Panc1 (cell line): ENCODE data around the gene AKIRIN2. TPM values are rescaled to one million over a fixed set of nuclear protein-coding genes. Genes with fewer than 3 reads are reported as not detected.
"Not testable (repeated sequence)": the region's sequence is repeated elsewhere in the genome, so short reads cannot be mapped to it uniquely, and the experiment has no call there.

ENCODE experiments used
- ATAC-seq: fragments of 200-7000 bp; cut with Tn5 transposase; 2 replicates; pipeline ENCODE4 v1.9.1; 2020; ENCODE audit warnings: mild to moderate bottlenecking, moderate library complexity
- BruUV-seq: library from RNA; stranded (reverse); fragments of 400-500 nt; replicated peaks from 2 replicates; lab custom pipeline; 2021; lab: Mats Ljungman, UMichigan
- CTCF ChIA-PET: fragments of 300-600 bp; sonication (Branson Sonifier 250); formaldehyde crosslinking; loops from one replicate; lab custom pipeline; 2022; ENCODE audit warnings: antibody characterized with exemption; lab: Charles Lee
- POLR2A ChIA-PET: fragments of 300-600 bp; sonication (Branson Sonifier 250); formaldehyde crosslinking; loops from one replicate; lab custom pipeline; 2022; ENCODE audit warnings: antibody characterized with exemption; lab: Charles Lee
- DNase-seq: peaks from one replicate; pipeline ENCODE4 v3.0.0-alpha.2; 2010; ENCODE audit warnings: low read depth, low spot score
- H3K27ac ChIP-seq: 2 replicates; pipeline ENCODE4 v1.5.1; 2011; ENCODE audit warnings: mild to moderate bottlenecking, low read length, inconsistent platforms
- H3K27me3 ChIP-seq: fragments of 200-500 bp; sonication (Bioruptor generic); 2 replicates; pipeline ENCODE4 v1.6.0; 2014; ENCODE audit warnings: low read length, inconsistent platforms; ENCODE audit not compliant: control insufficient read depth, insufficient read depth
- H3K36me3 ChIP-seq: fragments of 200-500 bp; sonication (Bioruptor generic); 2 replicates; pipeline ENCODE4 v1.5.1; 2014; ENCODE audit warnings: inconsistent platforms, mild to moderate bottlenecking, low read length, moderate library complexity; ENCODE audit not compliant: control insufficient read depth, insufficient read depth
- H3K4me1 ChIP-seq: 2 replicates; pipeline ENCODE4 v1.5.1; 2011; ENCODE audit warnings: inconsistent platforms, mild to moderate bottlenecking, low read length, moderate library complexity; ENCODE audit not compliant: control insufficient read depth, insufficient read depth
- H3K4me3 ChIP-seq, 2 experiments: 2 replicates each; pipeline ENCODE4 v1.5.1; 2011 to 2012; ENCODE audit warnings: low read depth in 2 of 2, low read length in 2 of 2, mild to moderate bottlenecking in 2 of 2, inconsistent platforms in 1 of 2, moderate library complexity in 1 of 2
- H3K9me3 ChIP-seq: fragments of 200-500 bp; sonication (Bioruptor generic); 2 replicates; pipeline ENCODE4 v1.5.1; 2014; ENCODE audit warnings: low read depth, mild to moderate bottlenecking, inconsistent platforms, low read length, moderate library complexity; ENCODE audit not compliant: control insufficient read depth, insufficient read depth
- CTCF ChIP-seq: fragments of 450-650 bp; IDR thresholded peaks from 2 replicates; pipeline ENCODE4 v1.5.1; 2017; ENCODE audit warnings: mild to moderate bottlenecking
- POLR2AphosphoS5 ChIP-seq: IDR thresholded peaks from 2 replicates; pipeline ENCODE4 v1.6.1; 2012; ENCODE audit warnings: mild to moderate bottlenecking, low read depth, low read length, moderate library complexity
- REST ChIP-seq, 2 experiments: IDR thresholded peaks; 2 replicates each; pipeline ENCODE4 v1.6.1; 2011 to 2012; ENCODE audit warnings: low read depth in 2 of 2, control low read depth in 1 of 2, low read length in 1 of 2, mild to moderate bottlenecking in 1 of 2, moderate library complexity in 1 of 2; ENCODE audit not compliant: insufficient read depth in 1 of 2
- SIN3A ChIP-seq: IDR thresholded peaks from 2 replicates; pipeline ENCODE4 v1.6.1; 2012; ENCODE audit warnings: low read depth, mild to moderate bottlenecking, low read length, moderate library complexity, borderline replicate concordance; ENCODE audit not compliant: insufficient read depth
- TCF7L2 ChIP-seq: IDR thresholded peaks from 2 replicates; pipeline ENCODE4 v1.6.1; 2011; ENCODE audit warnings: mild to moderate bottlenecking, low read depth, low read length, inconsistent platforms
- in situ Hi-C: cut with HindIII; loops from 2 replicates; pipeline ENCODE4 v1.10.0; 2016; ENCODE audit warnings: low sequenced_read_pairs, low pct_unique_long_range_greater_than_20kb
- intact Hi-C: fragments of 100-400 bp; cut with micrococcal nuclease; formaldehyde crosslinking; loops from one replicate; pipeline ENCODE4 v1.10.0; 2022; ENCODE audit not compliant: unreplicated experiment
- total RNA-seq: library from RNA; stranded (reverse); gene quantifications from one replicate; pipeline ENCODE4 v1.2.1, GENCODE V29; 2021; ENCODE audit not compliant: unreplicated experiment

Gene AKIRIN2
- total RNA-seq, 1 experiment from 2014 or later: 47.6 TPM

GRCh38 chr6:87692086-87692485 lies 9.9 kb downstream of the AKIRIN2 start:
- ChIA-PET CTCF (no interaction called here), POLR2A (no interaction called here)
- TF ChIP-seq TCF7L2: no peak
- no peak for TF ChIP-seq SIN3A
- TF ChIP-seq POLR2AphosphoS5: no peak
- TF ChIP-seq REST (IDR thresholded peaks at IDR 0.05; ENCODE audit: insufficient read depth in 1 of 2, low read depth in 2 of 2, low read length in 1 of 2): no peak
- no peak for TF ChIP-seq CTCF
- Histone ChIP-seq H3K9me3 (no peaks in the 10 kb centered on the region), H3K36me3 (no peaks in the 10 kb centered on the region; the same call in 1 of the 2 replicates), H3K4me1 (peaks cover 17% of the 10 kb centered on the region), H3K27ac (no peak overlapping the region), H3K27me3 (no peaks in the 10 kb centered on the region), H3K4me3 (no peak overlapping the region)
- BruUV-seq: no TSS peak
- intact Hi-C loops (no loop called here), in situ Hi-C loops (no loop called here)
- no peak for DNase-seq
- ATAC-seq: no peak

GRCh38 chr6:87690441-87690840 lies 11.6 kb downstream of the AKIRIN2 start:
- POLR2A ChIA-PET: no interaction called here
- peaks cover 13% of the 10 kb centered on the region for H3K4me1 ChIP-seq
- no peak for TF ChIP-seq REST (IDR thresholded peaks at IDR 0.05; ENCODE audit: insufficient read depth in 1 of 2, low read depth in 2 of 2, low read length in 1 of 2)
- TF ChIP-seq POLR2AphosphoS5: no peak
- TF ChIP-seq TCF7L2: no peak
- no peak for TF ChIP-seq CTCF
- no peak for TF ChIP-seq SIN3A
- BruUV-seq: no TSS peak
- in situ Hi-C loops: no loop called here
- no peak overlapping the region for H3K4me3 ChIP-seq
- DNase-seq: no peak
- H3K27ac ChIP-seq: no peak overlapping the region
- H3K27me3 ChIP-seq: no peaks in the 10 kb centered on the region
- H3K9me3 ChIP-seq: no peaks in the 10 kb centered on the region
- intact Hi-C loops: no loop called here
- CTCF ChIA-PET: no interaction called here
- no peak for ATAC-seq
- no peaks in the 10 kb centered on the region; the same call in 1 of the 2 replicates for H3K36me3 ChIP-seq

GRCh38 chr6:87687893-87688292 lies 14.1 kb downstream of the AKIRIN2 start:
- H3K4me1 ChIP-seq, H3K27me3 ChIP-seq, BruUV-seq, H3K27ac ChIP-seq, intact Hi-C loops, H3K9me3 ChIP-seq, H3K36me3 ChIP-seq, DNase-seq, ATAC-seq, in situ Hi-C loops, H3K4me3 ChIP-seq: not testable (repeated sequence)
- ChIA-PET POLR2A (interaction anchor here (0.6 to 1.0 kb wide), 2 partner anchors 10 to 100 kb away, joined by 7 to 9 read pairs; no protein-coding TSS in a partner anchor), CTCF (interaction anchor here (0.6 kb wide), 1 partner anchor 85 kb away, joined by 3 read pairs; no protein-coding TSS in a partner anchor)
